Measurements from ENCODE around the gene BOK.
A peak's percentile ranks its signal among the peaks of the same experiment; 100 is the strongest.
"Not testable (repeated sequence)": the region's sequence is repeated elsewhere in the genome, so short reads cannot be mapped to it uniquely, and the experiment has no call there.

The BOK gene

DNA sequence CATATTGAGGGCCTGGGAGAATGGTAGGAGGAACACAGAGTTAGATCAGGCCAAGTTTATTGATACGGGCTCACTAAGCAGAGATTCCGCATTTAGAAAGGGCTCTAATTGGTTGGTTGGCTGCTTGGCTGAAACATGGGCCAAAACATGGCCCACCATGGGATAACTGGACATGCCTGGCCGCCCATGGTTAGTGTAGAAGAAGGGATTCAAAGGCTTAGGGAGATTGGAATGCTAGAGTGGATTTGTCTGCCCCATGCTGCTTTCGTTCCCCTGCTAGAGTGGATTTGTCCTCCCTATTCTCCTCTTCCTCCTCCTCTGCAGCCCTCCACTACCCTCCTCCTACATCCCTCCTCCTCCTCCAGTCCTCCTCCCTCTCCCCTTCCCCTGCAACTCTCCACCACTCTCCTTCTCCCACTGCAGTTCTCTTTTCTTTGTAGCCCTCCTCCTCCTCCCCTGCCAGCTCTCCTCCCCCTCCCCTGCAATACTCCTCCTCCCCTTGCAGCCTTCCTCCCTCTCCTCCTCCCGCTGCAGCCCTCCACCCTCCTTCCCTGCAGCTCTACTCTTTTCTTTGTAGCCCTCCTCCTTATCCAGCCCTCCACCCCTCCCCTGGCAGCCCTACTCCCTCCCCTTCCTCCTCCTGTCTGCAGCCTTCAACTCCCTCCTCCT is 17.2 kb downstream of the BOK start:
- Histone ChIP-seq H3K9ac (ENCODE audit: low read depth, low read length) (no peak overlapping the region), H3K36me3 (ENCODE audit: insufficient read depth, low read length) (peaks cover 19% of the 10 kb centered on the region), H3K27ac (ENCODE audit: low read depth, low read length) (no peak overlapping the region), H3K9me3 (ENCODE audit: insufficient read depth, low read depth, low read length) (peaks cover 3% of the 10 kb centered on the region; the same call in 1 of the 2 replicates), H3K27me3 (ENCODE audit: insufficient read depth, low read length) (no peaks in the 10 kb centered on the region), H3K4me3 (ENCODE audit: low read length) (no peak overlapping the region), H3K4me1 (ENCODE audit: insufficient read depth, low read length) (no peaks in the 10 kb centered on the region)
- WGBS: 70% methylated on average over 5 of the region's 5 CpGs

DNA sequence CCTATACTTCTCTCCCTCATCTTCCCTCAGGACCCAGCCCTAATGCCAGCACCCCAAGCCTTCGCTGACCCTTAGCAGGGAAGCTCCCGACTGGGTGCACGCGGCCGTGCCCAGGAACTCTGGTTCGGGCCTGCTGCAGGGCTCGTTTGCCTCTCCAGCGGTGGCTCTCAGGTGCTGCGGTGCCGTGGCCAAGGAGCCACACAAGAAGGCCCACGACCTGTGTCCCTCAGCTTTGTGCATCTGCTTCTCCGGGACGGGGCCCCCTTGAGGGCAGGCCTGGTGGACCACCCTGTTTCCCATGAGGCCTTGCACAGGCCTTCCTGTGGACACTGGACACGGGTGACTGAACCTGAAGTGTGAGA is 17.7 kb downstream of the BOK start:
- peaks cover 3% of the 10 kb centered on the region; the same call in 1 of the 2 replicates for H3K9me3 ChIP-seq (ENCODE audit: insufficient read depth, low read depth, low read length)
- H3K36me3 ChIP-seq (ENCODE audit: insufficient read depth, low read length): peaks cover 19% of the 10 kb centered on the region
- no peak overlapping the region for H3K9ac ChIP-seq (ENCODE audit: low read depth, low read length)
- WGBS: 91% methylated on average over 14 of the region's 14 CpGs
- H3K4me1 ChIP-seq (ENCODE audit: insufficient read depth, low read length): no peaks in the 10 kb centered on the region
- no peaks in the 10 kb centered on the region for H3K27me3 ChIP-seq (ENCODE audit: insufficient read depth, low read length)
- H3K27ac ChIP-seq (ENCODE audit: low read depth, low read length): no peak overlapping the region
- H3K4me3 ChIP-seq (ENCODE audit: low read length): no peak overlapping the region

GRCh38 chr2:241577413-241578122 is 19.0 kb downstream of the BOK start:
- H3K4me3 ChIP-seq (ENCODE audit: low read length): no peak overlapping the region
- no peaks in the 10 kb centered on the region for H3K4me1 ChIP-seq (ENCODE audit: insufficient read depth, low read length)
- H3K9me3 ChIP-seq (ENCODE audit: insufficient read depth, low read depth, low read length): peaks cover 13% of the 10 kb centered on the region
- H3K9ac ChIP-seq (ENCODE audit: low read depth, low read length): no peak overlapping the region
- H3K27ac ChIP-seq (ENCODE audit: low read depth, low read length): no peak overlapping the region
- whole genome bisulfite sequencing: 90% methylated on average over 7 of the region's 9 CpGs
- peaks cover 22% of the 10 kb centered on the region for H3K36me3 ChIP-seq (ENCODE audit: insufficient read depth, low read length)
- no peaks in the 10 kb centered on the region for H3K27me3 ChIP-seq (ENCODE audit: insufficient read depth, low read length)

- peaks cover 30% of the 10 kb centered on the region for H3K36me3 ChIP-seq (ENCODE audit: insufficient read depth, low read length)
- H3K4me1 ChIP-seq (ENCODE audit: insufficient read depth, low read length): no peaks in the 10 kb centered on the region
- 91% methylated on average over 6 of the region's 7 CpGs for WGBS
- H3K9me3 ChIP-seq (ENCODE audit: insufficient read depth, low read depth, low read length): peaks cover 22% of the 10 kb centered on the region
- H3K4me3 ChIP-seq (ENCODE audit: low read length): no peak overlapping the region
- H3K27ac ChIP-seq (ENCODE audit: low read depth, low read length): no peak overlapping the region
- H3K9ac ChIP-seq (ENCODE audit: low read depth, low read length): no peak overlapping the region
- H3K27me3 ChIP-seq (ENCODE audit: insufficient read depth, low read length): no peaks in the 10 kb centered on the region
Measured at GRCh38 chr2:241579281-241579680, 20.7 kb downstream of the BOK start.

GRCh38 chr2:241582328-241582727 is 23.8 kb downstream of the BOK start:
- peaks cover 47% of the 10 kb centered on the region for H3K36me3 ChIP-seq (ENCODE audit: insufficient read depth, low read length)
- H3K27ac ChIP-seq (ENCODE audit: low read depth, low read length): no peak overlapping the region
- H3K27me3 ChIP-seq (ENCODE audit: insufficient read depth, low read length): no peaks in the 10 kb centered on the region
- peaks cover 35% of the 10 kb centered on the region for H3K9me3 ChIP-seq (ENCODE audit: insufficient read depth, low read depth, low read length)
- no peak overlapping the region for H3K9ac ChIP-seq (ENCODE audit: low read depth, low read length)
- no peak overlapping the region for H3K4me3 ChIP-seq (ENCODE audit: low read length)
- H3K4me1 ChIP-seq (ENCODE audit: insufficient read depth, low read length): no peaks in the 10 kb centered on the region
- 96% methylated on average over 8 of the region's 8 CpGs for WGBS

GRCh38 chr2:241582806-241583205 is 24.3 kb downstream of the BOK start:
- Histone ChIP-seq H3K9ac (ENCODE audit: low read depth, low read length) (no peak overlapping the region), H3K4me1 (ENCODE audit: insufficient read depth, low read length) (no peaks in the 10 kb centered on the region), H3K36me3 (ENCODE audit: insufficient read depth, low read length) (peaks cover 48% of the 10 kb centered on the region), H3K27me3 (ENCODE audit: insufficient read depth, low read length) (no peaks in the 10 kb centered on the region), H3K4me3 (ENCODE audit: low read length) (no peak overlapping the region), H3K27ac (ENCODE audit: low read depth, low read length) (no peak overlapping the region), H3K9me3 (ENCODE audit: insufficient read depth, low read depth, low read length) (peaks cover 39% of the 10 kb centered on the region)
- 97% methylated on average over 4 of the region's 4 CpGs for WGBS

GRCh38 chr2:241584436-241584835 is 25.9 kb downstream of the BOK start:
- no peaks in the 10 kb centered on the region for H3K27me3 ChIP-seq (ENCODE audit: insufficient read depth, low read length)
- WGBS: 90% methylated on average over 12 of the region's 12 CpGs
- peaks cover 55% of the 10 kb centered on the region for H3K36me3 ChIP-seq (ENCODE audit: insufficient read depth, low read length)
- peak overlapping the region; percentile 35; the same call in 1 of the 2 replicates for H3K27ac ChIP-seq (ENCODE audit: low read depth, low read length)
- no peak overlapping the region for H3K4me3 ChIP-seq (ENCODE audit: low read length)
- H3K9me3 ChIP-seq (ENCODE audit: insufficient read depth, low read depth, low read length): peaks cover 50% of the 10 kb centered on the region
- H3K9ac ChIP-seq (ENCODE audit: low read depth, low read length): no peak overlapping the region
- no peaks in the 10 kb centered on the region; the same call in 1 of the 2 replicates for H3K4me1 ChIP-seq (ENCODE audit: insufficient read depth, low read length)

DNA sequence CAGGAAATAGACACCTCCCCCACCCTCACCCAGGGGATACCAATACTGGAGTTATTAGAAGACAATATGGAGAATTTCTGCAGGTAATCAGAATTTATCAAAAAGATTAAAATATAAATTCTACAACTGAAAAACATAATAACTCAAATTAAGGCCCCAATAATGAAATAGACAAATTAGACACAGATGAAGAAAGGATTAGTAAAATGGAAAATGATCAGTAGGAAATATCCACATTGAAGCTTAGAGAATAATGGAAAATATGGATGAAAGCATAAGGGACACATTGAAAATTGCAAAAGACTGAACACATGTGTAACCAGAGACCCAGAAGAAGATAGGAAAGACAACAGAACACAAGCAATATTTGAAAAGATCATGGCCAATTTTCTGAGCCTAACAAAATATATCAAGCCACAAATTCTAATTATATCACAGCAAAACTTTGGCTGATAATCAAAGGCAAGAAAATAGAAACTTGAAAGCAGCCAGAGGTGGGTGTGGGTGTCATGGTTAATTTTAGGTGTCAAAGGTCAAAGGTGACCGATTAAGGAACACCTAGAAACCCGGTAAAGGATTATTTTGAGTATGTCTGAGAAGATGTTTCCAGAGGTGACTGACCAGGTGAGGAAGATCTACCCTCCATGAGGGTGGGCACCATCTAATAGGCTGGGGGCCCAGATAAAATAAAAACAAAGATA is 28.2 kb downstream of the BOK start:
- no peaks in the 10 kb centered on the region; the same call in 1 of the 2 replicates for H3K4me1 ChIP-seq (ENCODE audit: insufficient read depth, low read length)

GRCh38 chr2:241589863-241590262 is 31.3 kb downstream of the BOK start:
- H3K9ac ChIP-seq (ENCODE audit: low read depth, low read length); H3K4me3 ChIP-seq (ENCODE audit: low read length); H3K4me1 ChIP-seq (ENCODE audit: insufficient read depth, low read length); H3K27ac ChIP-seq (ENCODE audit: low read depth, low read length); H3K27me3 ChIP-seq (ENCODE audit: insufficient read depth, low read length): not testable (repeated sequence)
- Histone ChIP-seq H3K36me3 (ENCODE audit: insufficient read depth, low read length) (peaks cover 23% of the 10 kb centered on the region), H3K9me3 (ENCODE audit: insufficient read depth, low read depth, low read length) (peaks cover 28% of the 10 kb centered on the region)
- WGBS: 86% methylated on average over 17 of the region's 17 CpGs

More for the DNA sequence above, 28.2 kb downstream of the BOK start:
- peaks cover 46% of the 10 kb centered on the region for H3K9me3 ChIP-seq (ENCODE audit: insufficient read depth, low read depth, low read length)
- H3K36me3 ChIP-seq (ENCODE audit: insufficient read depth, low read length): peaks cover 50% of the 10 kb centered on the region
- no peak overlapping the region for H3K9ac ChIP-seq (ENCODE audit: low read depth, low read length)
- no peak overlapping the region for H3K27ac ChIP-seq (ENCODE audit: low read depth, low read length)
- no peaks in the 10 kb centered on the region for H3K27me3 ChIP-seq (ENCODE audit: insufficient read depth, low read length)
- WGBS: 92% methylated on average over 2 of the region's 2 CpGs
- H3K4me3 ChIP-seq (ENCODE audit: low read length): no peak overlapping the region

DNA sequence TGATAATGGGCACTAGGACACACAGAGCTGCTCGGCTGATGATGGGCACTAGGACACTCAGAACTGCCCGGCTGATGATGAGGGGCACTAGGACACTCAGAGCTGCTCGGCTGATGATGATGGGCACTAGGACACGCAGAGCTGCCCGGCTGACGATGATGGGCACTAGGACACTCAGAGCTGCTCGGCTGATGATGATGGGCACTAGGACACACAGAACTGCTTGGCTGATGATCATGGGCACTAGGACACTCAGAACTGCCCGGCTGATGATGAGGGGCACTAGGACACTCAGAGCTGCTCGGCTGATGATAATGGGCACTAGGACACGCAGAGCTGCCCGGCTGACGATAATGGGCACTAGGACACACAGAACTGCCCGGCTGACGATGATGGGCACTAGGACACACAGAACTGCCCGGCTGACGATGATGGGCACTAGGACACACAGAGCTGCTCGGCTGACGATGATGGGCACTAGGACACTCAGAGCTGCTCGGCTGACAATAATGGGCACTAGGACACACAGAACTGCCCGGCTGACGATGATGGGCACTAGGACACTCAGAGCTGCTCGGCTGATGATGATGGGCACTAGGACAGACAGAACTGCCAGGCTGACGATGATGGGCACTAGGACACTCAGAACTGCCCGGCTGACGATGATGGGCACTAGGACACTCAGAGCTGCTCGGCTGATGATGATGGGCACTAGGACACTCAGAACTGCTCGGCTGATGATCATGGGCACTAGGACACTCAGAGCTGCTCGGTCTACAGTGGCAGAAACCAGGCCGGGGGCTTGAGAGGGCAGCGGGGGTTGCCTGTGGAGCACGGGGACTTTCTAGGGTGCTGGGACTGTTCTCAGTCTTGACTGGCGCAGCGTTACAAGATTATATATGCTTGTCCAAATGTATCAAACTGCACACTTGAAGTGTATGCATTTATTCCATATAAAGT is 32.2 kb downstream of the BOK start:
- 88% methylated on average over 31 of the region's 33 CpGs for WGBS
- not testable (repeated sequence) for H3K27me3 ChIP-seq (ENCODE audit: insufficient read depth, low read length); H3K9ac ChIP-seq (ENCODE audit: low read depth, low read length); H3K27ac ChIP-seq (ENCODE audit: low read depth, low read length); H3K4me3 ChIP-seq (ENCODE audit: low read length); H3K4me1 ChIP-seq (ENCODE audit: insufficient read depth, low read length)
- Histone ChIP-seq H3K36me3 (ENCODE audit: insufficient read depth, low read length) (peaks cover 23% of the 10 kb centered on the region), H3K9me3 (ENCODE audit: insufficient read depth, low read depth, low read length) (peaks cover 28% of the 10 kb centered on the region)

Data from HUES64 (cell line).